ENCODE results near the gene CADPS2.

GRCh38 chr7:122869260-122869659, 17.0 kb downstream of the CADPS2 start:
- TF ChIP-seq REST (IDR thresholded peaks at IDR 0.05; ENCODE audit: insufficient read depth in 1 of 2, low read depth in 2 of 2, low read length in 2 of 2) (no peak), TAF1 (IDR thresholded peaks at IDR 0.05; ENCODE audit: borderline replicate concordance, insufficient read depth, low read length) (no peak)

All from PFSK-1 (cell line).